Choroid plexus epithelial cell (primary cell): ENCODE results near the gene FBLN7.

Source experiments
- DNase-seq: peaks from one replicate; pipeline ENCODE4 v3.0.0-alpha.2; 2010; ENCODE audit warnings: low read depth
- H3K4me3 ChIP-seq: 2 replicates; pipeline ENCODE4 v1.5.1; 2011; ENCODE audit warnings: low read depth, mild to moderate bottlenecking, control low read depth, low read length, moderate library complexity
- TF ChIP-seq, protein P1 (sequence below): conservative IDR thresholded peaks from 2 replicates; pipeline ENCODE4 v1.5.1; 2011; ENCODE audit warnings: low read depth, mild to moderate bottlenecking, control low read depth, inconsistent platforms, low read length, moderate library complexity

The FBLN7 gene

DNA sequence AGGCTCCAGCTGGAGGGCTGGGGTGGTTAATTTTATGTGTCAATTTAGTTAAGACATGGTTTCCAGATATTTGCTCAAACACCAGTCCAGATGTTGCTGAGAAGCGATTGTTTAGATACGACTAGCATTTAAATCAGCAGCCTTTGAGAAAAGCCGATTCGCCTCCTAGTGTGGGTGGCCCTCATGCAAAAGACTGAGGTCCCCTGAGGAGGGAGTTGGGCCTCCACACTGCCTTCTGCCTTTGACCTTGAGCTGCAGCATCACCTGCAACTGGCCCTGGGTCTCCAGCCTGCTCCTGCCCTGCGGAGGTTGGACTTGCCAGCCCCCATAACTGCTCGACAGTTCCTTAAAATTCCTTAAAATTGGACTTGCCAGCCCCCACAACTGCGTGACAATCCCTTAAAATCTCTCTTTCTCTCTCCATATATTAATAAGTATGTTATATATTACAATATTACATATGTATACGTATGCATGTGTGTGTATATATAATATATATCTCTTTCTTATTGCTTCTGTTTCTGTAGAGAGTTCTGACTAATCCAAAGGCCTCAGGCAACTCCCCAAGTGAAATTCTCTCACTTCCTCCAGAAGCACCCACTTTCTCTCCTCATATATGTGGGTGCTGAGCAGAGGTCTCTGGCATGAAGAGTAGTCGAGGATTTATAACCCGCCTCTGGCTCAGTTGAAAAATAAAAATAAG, 14.4 kb downstream of the FBLN7 start:
- TF ChIP-seq, protein P1, sequence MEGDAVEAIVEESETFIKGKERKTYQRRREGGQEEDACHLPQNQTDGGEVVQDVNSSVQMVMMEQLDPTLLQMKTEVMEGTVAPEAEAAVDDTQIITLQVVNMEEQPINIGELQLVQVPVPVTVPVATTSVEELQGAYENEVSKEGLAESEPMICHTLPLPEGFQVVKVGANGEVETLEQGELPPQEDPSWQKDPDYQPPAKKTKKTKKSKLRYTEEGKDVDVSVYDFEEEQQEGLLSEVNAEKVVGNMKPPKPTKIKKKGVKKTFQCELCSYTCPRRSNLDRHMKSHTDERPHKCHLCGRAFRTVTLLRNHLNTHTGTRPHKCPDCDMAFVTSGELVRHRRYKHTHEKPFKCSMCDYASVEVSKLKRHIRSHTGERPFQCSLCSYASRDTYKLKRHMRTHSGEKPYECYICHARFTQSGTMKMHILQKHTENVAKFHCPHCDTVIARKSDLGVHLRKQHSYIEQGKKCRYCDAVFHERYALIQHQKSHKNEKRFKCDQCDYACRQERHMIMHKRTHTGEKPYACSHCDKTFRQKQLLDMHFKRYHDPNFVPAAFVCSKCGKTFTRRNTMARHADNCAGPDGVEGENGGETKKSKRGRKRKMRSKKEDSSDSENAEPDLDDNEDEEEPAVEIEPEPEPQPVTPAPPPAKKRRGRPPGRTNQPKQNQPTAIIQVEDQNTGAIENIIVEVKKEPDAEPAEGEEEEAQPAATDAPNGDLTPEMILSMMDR, result no peak
- no peak overlapping the region for H3K4me3 ChIP-seq
- DNase-seq, result no peak

DNA sequence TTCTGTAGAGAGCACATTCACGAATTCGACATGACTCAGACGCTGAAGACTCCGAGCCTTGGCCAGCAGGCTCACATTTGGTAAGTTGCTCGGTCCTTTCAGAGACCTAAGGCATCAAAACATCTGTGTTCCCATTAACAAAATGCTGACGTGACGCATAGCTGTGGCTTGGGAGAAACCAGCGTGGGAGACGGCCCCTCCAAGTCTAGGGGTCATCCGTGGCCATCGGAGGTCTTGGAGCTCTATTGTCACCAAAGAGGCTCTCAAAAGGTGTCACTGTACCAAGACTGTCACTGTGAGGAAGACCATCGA, 14.9 kb downstream of the FBLN7 start:
- DNase-seq, result no peak
- H3K4me3 ChIP-seq, result no peak overlapping the region
- TF ChIP-seq, protein P1, result no peak

DNA sequence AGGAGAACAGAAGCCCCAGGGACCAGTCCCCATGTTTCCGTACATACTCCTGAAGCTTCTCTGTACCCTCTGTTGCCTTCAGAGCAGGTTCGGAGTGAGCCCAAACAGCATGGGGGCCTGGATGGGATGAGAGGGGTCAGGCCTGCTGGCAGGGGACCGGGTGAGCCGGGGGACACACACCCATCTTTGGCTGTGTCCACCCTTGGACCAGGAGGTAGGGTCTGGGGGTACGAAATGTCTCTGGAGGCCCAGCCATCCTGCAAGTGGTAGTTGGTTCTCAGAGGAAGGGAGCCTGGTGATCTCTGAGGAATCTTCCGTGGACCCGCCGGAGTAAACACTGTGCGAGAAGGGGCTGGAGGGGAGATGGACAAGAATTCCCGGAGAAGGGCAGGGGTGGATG, 15.3 kb downstream of the FBLN7 start:
- no peak for DNase-seq
- TF ChIP-seq, protein P1, result no peak
- H3K4me3 ChIP-seq, result no peak overlapping the region

DNA sequence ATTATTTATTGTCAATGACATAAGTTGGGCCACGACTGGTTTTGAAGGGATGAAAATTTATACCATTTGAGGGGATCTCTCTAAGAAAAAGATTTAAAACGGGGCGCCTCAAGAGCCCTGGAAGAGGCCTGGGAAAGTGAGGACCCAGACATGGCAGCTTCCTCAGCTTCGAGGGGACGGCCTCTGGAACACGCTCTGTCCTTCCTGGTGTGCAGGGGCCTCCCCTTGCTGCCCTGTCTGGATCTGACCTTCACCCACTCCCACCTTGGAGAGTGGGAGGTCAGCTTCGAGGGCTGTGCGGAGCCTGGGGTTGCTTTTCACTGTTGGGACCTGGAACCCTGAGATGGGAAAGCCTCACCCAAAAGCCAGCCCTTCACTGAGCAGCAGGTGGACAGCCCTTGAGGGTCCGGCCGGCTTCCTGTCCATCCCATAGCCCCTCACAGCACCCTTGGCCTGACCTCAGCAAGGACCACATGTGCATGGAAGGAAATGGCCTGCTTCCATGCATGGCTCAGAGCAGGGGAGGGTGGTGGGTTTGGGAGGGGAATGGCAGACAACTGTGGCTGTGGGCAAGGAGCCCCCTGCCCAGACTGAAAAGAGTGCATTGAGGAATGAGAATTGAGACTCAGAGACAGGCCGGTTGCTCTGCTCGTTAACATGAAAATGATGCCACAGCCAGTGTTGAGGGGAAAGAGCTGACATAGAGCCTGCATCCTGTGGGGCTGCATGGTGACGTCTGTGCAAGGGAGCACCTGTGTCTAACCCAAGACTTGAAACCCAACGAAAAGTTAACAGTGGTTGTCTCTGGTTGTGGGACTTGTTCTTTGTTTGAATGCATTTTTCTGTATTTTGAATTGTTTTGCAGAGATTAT, 16.3 kb downstream of the FBLN7 start:
- TF ChIP-seq, protein P1, result no peak
- no peak overlapping the region for H3K4me3 ChIP-seq
- no peak for DNase-seq

DNA sequence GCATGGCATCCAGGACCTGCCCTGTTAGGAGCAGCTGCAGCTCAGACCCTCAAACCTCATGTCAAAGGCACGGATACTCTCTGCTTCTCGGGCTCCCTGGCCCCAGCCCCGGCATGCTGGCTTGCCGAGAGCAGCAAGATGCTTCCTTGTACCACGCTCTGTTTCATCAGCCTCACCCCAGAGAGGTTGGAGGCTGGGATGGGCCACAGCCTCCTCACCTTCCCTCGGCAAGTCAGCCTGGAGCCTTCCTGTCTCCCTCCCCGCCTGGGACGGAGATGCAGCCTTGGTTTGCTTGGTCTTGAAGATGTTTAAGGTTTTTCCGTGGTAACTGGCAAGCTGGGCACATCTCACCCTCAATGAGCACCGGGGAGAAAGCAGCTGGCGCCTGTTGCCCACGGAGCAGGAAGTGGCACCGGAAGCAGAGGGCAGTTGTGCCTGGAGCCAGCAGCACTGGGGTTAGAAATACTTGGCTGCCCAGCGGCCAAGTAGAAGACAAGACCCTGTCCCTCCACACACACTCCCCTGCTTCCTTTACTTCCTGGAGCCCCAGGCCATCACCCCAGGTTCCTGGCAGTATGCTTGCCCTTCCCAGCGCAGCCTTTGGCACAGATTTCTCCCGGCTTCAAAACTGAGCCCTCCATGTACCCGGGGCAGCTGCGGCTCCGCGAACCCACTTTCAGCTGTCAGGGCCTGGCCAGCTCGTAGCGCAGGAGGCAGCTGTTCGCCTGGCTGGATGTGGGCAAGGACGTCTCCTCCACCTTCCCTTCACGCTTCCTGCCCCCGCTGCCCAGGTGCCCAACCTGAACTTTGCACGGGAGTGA, 17.4 kb downstream of the FBLN7 start:
- no peak overlapping the region for H3K4me3 ChIP-seq
- DNase-seq, result no peak
- TF ChIP-seq, protein P1, result no peak

DNA sequence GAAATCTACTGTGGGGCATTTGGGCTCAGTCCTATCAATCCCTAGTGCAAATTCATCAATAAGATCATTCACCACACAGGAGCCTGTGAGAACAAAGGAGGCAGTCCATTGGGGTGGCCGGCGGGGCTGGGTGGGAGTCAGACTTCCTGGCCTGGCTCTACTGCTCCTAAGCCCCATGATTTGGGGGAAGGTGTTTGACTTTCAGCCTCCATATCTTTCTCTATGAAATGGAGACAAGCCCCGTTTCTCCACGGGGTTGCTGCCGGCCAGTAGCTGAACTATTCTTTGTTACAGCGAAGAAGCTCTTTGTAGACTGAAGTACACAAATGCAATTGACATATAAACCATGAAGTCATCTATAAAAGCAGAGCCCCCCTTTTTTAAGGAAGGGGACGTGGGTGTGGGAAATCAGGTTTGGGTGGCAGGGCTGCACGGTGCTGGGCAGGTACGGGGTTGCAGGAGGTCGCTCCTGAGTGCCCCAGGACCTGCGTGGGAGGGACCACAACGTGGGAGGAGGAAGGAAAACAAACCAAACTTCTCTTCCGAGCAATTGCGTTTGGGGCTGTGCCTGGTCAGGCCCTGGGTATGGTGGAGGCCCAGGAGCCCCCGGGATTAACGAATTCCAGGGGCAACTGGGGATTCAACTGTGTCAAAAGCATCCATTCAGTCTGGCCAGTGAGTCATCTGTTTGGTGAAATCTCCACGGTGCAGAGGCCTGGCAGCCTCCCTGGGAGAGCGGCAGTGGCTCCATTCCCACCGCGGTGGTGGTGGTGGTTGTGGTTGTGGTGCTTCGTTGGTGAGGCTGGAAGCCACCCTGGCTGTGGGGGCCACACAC, 18.2 kb downstream of the FBLN7 start:
- H3K4me3 ChIP-seq, result no peak overlapping the region
- peak; percentile 60 for DNase-seq
- TF ChIP-seq, protein P1, result no peak
